ENCODE measurements around the gene ACE. TPM values are rescaled to one million over a fixed set of nuclear protein-coding genes. Genes with fewer than 3 reads are reported as not detected.

ACE gene
- total RNA-seq, 1 donor from 2014 or later: 72.6 TPM

GRCh38 chr17:63478814-63479494 is 2.1 kb downstream of the ACE start:
- Histone ChIP-seq H3K4me3 (no peak overlapping the region), H3K9me3 (no peaks in the 10 kb centered on the region), H3K27me3 (no peaks in the 10 kb centered on the region), H3K4me1 (peaks cover 0 to 15% of the 10 kb centered on the region in 2 donors), H3K27ac (no peak overlapping the region), H3K36me3 (no peaks in the 10 kb centered on the region)
- peak; percentile 51 to 69 (median 69) for TF ChIP-seq CTCF (IDR thresholded peaks at IDR 0.05)
- peak in 1 of 2 donors; percentile 86 for DNase-seq (ENCODE audit: low spot score in 2 of 2)
- intact Hi-C loops (cut with DNase I): loop anchor here (1.0 kb wide), 1 partner anchor 54 kb away; no protein-coding TSS in a partner anchor

GRCh38 chr17:63479495-63480184 is 2.8 kb downstream of the ACE start:
- intact Hi-C loops (cut with DNase I): loop anchor here (1.0 kb wide), 1 partner anchor 54 kb away; no protein-coding TSS in a partner anchor
- DNase-seq (ENCODE audit: low spot score in 2 of 2): no peak
- Histone ChIP-seq H3K27me3 (no peaks in the 10 kb centered on the region), H3K4me3 (no peak overlapping the region), H3K27ac (no peak overlapping the region), H3K4me1 (peaks cover 0 to 15% of the 10 kb centered on the region in 2 donors), H3K36me3 (no peaks in the 10 kb centered on the region), H3K9me3 (no peaks in the 10 kb centered on the region)
- TF ChIP-seq CTCF (IDR thresholded peaks at IDR 0.05): no peak

GRCh38 chr17:63480192-63480784 is 3.4 kb downstream of the ACE start:
- Histone ChIP-seq H3K27me3 (no peaks in the 10 kb centered on the region), H3K4me3 (no peak overlapping the region), H3K36me3 (no peaks in the 10 kb centered on the region), H3K27ac (no peak overlapping the region), H3K4me1 (peaks cover 0 to 15% of the 10 kb centered on the region in 2 donors), H3K9me3 (no peaks in the 10 kb centered on the region)
- TF ChIP-seq CTCF (IDR thresholded peaks at IDR 0.05): no peak
- intact Hi-C loops (cut with DNase I): no loop called here
- DNase-seq (ENCODE audit: low spot score in 2 of 2): no peak

- Histone ChIP-seq H3K4me1 (peaks cover 0 to 15% of the 10 kb centered on the region in 2 donors), H3K27me3 (no peaks in the 10 kb centered on the region), H3K9me3 (no peaks in the 10 kb centered on the region), H3K27ac (no peak overlapping the region), H3K36me3 (no peaks in the 10 kb centered on the region), H3K4me3 (no peak overlapping the region)
- intact Hi-C loops (cut with DNase I): no loop called here
- TF ChIP-seq CTCF (IDR thresholded peaks at IDR 0.05): no peak
- no peak for DNase-seq (ENCODE audit: low spot score in 2 of 2)
These were observed 4.1 kb downstream of the ACE start for GRCh38 chr17:63480826-63481487.

GRCh38 chr17:63481488-63481870 is 4.6 kb downstream of the ACE start:
- no peak for TF ChIP-seq CTCF (IDR thresholded peaks at IDR 0.05)
- no peaks in the 10 kb centered on the region for H3K36me3 ChIP-seq
- H3K4me1 ChIP-seq: peaks cover 0 to 15% of the 10 kb centered on the region in 2 donors
- H3K9me3 ChIP-seq: no peaks in the 10 kb centered on the region
- intact Hi-C loops (cut with DNase I): no loop called here
- DNase-seq (ENCODE audit: low spot score in 2 of 2): no peak
- no peaks in the 10 kb centered on the region for H3K27me3 ChIP-seq
- no peak overlapping the region for H3K4me3 ChIP-seq
- H3K27ac ChIP-seq: no peak overlapping the region

Measured in ascending aorta (tissue), 2 donors.